HUDEP-2 (cell line): ENCODE data around the gene ADGRD1.

Source experiments
- DNase-seq, 76 experiments: peaks; one replicate each; lab custom pipeline; 2025; ENCODE audit not compliant: unreplicated experiment in 76 of 76; lab: John Stamatoyannopoulos, UW

Gene ADGRD1

GRCh38 chr12:131038159-131038558 lies 84.5 kb downstream of the ADGRD1 start:
- DNase-seq: no peak

DNA sequence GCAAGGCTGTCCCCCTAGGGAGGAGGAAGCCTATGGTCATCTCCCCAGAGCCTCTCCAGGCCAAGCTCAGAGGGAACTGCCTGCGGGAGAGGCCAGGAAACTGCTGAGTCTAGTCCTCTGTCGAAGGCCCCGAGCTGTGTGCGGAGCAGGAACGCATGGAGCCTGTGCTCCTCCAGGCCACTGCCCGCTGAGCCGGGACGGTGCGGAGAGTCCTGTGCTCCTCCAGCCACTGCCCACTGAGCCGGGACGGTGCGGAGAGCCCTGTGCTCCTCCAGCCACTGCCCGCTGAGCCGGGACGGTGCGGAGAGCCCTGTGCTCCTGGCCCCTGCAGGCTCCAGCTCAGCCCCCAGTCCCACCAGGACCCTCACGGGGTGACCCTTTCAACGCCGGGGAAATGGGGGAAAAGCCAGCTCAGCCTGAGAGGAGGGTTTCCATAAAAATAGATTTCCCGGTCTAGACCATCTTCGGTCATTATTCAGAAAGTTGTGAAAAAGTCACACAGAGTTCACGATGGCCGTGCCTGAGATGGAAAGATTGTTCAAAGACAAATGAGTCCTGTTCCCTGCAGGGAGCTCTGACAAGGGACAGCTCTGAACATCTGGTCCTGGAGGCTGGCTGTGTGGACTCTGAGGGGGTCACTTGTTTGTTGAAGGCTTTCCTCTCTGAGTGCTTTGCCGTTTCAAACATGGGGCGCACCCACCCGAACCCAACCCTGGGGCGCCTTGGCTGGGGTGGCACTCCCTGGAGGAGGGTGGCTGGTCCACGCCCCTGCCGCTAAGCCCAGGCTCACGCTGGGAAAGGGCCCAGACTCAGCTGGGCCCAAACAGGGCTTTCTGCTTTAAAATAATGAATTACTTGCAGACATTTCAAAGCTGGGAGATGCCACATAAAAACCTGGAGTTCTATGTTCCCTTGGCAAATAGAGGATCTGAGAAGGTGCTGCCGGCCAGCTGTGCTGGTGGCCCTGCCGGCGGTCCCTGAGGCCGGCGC lies 85.5 kb downstream of the ADGRD1 start:
- no peak for DNase-seq

GRCh38 chr12:131040491-131040890 lies 86.8 kb downstream of the ADGRD1 start:
- DNase-seq: no peak

DNA sequence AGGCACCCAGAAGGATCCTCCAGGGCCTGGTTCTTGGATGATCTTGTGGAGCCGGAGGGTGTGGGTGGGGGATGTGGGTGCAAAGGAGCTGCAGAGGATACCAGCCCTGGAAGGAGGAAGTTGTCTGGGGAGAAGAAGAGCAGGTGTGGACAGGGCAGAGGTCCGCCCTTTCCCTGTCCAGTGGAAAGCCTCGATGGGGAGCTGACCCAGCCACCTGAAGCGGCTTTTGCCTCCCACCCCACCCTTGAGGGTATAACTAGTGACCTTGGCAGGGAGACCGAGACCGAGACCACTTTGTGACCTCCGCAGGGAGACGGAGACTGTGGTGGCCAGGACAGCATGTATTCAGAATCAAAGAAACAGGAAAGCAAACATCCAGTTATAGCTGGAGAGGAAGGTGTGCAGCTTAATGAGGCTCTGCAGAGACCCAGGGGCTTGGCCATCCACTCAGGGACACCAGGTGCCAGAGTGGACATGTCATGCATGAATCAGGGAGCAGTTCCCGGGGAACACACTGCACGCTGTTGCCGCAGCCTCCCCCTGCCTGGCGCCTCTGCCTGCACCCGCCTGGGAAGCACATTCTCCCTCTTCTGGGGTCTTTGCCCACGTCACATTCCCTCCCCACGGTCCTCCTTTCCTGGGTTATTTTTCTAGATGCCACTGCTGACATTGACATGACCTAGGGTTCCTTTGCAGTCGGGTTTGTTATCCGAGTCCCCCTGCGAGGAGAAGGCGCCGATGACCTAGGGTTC lies 87.7 kb downstream of the ADGRD1 start:
- no peak for DNase-seq

DNA sequence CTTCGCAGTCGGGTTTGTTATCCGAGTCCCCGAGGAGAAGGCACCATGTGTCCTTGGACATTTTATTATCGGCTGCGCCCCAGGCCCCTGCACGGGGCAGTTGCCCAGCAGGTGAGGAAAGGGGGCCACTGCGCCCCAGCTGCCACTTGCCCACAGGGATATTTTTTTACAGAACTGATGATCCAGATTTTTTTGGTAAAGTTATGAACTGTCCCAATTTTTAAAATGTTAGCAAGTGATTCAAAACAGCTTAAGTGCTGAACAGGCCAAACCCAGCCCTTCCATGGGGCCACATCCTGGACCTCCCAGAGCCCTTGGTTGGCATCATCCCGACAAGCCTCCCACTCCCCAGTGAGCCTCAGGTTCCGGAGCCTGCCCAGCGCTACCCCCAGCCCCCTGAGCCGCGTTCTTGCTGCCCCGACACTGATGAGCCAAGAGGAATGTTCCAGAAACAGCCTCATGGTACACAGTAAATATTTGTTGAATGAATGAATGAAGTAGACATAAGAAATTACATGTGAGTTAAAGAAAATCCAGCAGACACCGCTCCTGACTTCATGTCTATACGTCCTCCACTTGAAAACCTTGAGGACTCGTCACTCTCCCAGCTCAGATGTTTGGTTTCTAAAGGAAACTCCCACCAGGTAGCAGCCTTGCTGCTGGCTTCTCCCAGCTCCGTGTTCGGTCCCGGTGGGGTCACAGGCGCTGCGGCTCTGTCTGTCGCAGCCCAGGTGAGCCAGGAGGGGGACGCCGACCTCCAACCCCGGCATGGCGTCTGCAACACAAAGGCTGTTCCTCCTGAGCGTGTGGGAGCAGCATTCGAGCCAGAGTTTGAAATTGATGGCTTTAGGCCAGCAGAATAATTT lies 88.5 kb downstream of the ADGRD1 start:
- no peak for DNase-seq

DNA sequence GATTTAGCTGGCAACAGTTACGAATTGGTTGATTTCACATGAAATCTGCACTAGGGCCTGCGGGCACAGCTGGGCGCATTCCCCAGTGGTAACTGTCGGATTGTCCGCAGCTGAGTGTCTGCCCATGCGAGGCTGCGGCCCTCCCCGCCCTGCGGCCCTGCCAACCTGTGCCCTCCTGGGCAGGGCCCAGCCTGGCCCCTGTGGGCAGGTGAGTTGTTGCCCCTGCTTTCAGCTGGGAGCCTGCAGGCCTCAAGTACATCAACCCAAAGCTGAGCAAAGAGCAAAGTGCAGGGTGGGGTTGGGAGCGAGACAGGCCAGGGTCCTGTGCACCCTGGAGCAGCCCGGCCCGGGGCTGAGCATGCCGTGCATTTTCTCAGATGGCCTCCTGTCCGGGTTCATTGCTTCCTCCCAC lies 89.1 kb downstream of the ADGRD1 start:
- DNase-seq: no peak

DNA sequence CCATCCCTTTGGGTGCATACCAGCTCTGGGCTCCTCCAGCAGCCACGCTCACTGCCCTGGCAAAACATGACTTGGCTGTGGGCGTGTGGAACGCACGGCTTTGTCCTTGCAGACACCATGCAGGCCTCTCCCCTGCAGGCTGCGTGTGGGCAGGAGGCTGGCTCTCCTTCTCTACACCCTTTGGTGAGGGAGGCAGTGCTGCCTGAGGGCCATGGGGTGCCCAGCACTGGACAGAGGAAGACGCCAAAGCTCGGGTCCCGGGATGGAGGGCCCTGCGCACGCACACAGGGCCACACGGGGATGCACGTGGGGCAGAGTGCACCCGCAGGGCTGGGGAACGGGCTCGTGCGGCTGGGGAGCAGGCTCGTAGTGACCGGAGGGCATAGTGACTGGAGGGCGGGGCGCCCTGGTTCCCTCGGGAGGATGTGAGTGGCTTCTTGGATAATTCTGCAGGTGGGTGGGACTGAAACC lies 89.7 kb downstream of the ADGRD1 start:
- DNase-seq: no peak

- DNase-seq: no peak
Measured at GRCh38 chr12:131044136-131044535, 90.4 kb downstream of the ADGRD1 start.

DNA sequence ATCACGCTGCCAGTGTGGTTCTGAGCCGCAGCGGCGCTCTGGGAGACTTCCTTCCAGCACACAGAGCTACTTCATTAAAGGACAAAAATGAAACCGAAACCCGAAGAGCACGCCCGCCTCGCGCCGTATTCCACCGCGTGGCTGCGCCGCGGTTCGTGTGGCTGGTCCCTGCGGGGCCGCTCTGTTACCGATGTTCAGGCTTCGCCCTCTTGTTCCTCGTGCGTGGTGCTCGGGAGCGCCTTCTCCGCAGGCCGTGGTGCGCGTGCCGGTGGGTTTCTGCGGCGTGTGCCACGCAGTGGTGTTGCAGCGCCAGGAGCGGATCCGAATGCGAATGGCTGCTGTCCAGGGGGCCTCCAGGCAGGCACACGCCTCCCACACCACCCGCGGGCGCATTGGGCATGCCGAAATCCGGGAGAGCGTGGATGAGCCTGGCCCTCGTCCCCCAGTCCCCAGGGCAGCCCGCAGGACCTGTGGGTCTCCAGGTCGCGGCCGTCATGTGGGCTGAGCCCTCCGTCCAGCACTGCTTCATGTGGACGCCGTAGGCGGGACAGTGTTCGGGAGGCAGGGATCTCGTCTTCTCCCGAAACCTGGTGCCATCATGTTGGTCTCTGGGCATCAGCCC lies 91.2 kb downstream of the ADGRD1 start:
- DNase-seq: no peak

DNA sequence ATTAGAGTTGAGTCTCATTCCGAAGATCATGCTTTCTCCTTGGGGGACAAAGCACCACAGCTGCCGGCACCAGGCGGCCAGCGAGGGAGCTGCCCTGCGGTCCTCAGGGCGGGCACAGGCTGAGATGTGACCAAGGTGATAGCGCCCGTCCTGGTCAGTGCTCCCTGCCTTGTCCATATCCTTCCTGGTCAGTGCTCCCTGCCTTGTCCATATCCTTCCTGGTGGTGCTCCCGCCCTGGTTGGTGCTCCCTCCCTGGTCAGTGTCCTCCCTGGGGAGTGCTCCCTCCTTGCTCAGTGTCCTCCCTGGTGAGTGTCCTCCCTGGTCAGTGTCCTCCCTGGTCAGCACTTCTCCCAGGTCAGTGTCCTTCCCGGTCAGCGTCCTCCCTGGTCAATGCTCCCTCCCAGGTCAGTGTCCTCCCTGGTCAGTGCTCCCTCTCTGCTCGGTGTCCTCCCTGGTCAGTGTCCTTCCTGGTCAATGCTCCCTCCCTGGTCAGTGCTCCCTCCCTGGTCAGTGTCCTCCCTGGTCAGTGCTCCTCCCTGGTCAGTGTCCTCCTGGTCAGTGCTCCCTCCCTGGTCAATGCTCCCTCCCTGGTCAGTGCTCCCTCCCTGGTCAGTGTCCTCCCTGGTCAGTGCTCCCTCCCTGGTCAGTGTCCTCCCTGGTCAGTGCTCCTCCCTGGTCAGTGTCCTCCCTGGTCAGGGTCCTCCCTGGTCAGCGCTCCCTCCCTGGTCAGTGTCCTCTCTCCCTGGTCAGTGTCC lies 92.2 kb downstream of the ADGRD1 start:
- DNase-seq: no peak

GRCh38 chr12:131046813-131047788 lies 93.4 kb downstream of the ADGRD1 start:
- DNase-seq: no peak

- DNase-seq: no peak
Measured at GRCh38 chr12:131047789-131048610, 94.3 kb downstream of the ADGRD1 start.

DNA sequence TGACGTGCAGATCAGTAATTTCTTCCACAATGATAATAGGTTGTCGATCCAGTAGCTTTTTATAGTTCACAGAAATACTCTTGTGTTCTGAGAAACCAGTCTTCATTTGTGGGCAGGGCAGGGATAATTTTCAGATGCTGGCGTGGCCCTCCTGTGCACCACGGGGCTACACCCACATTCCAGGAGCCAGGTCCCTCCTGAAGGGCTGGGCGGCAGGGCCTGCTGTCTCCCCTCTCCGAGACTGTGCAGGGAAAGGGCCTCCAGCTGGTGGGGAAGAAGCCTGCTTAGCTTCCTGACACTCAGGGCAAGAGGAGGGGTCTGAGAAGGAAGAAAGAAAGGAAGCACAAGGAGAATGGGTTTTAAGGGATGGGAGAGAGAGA lies 94.9 kb downstream of the ADGRD1 start:
- no peak for DNase-seq

DNA sequence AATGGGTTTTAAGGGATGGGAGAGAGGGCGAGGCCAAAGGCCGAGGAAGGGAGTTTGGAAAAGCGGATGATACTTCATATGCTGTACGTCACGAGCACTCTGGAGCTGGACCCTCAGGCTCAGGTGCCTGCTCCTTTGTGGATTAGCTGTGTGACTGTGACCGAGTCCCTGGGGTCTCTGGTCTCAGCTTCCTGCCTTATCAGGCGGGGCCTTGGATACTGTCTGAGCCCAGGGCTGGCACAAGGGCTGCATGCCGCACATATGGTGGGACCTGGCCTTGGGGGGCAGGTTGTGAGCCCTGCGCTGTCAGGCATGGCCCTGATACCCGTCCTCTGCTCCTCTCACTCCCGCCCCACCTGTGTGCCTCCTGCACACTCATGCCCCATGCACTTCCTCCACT lies 95.3 kb downstream of the ADGRD1 start:
- no peak for DNase-seq

DNA sequence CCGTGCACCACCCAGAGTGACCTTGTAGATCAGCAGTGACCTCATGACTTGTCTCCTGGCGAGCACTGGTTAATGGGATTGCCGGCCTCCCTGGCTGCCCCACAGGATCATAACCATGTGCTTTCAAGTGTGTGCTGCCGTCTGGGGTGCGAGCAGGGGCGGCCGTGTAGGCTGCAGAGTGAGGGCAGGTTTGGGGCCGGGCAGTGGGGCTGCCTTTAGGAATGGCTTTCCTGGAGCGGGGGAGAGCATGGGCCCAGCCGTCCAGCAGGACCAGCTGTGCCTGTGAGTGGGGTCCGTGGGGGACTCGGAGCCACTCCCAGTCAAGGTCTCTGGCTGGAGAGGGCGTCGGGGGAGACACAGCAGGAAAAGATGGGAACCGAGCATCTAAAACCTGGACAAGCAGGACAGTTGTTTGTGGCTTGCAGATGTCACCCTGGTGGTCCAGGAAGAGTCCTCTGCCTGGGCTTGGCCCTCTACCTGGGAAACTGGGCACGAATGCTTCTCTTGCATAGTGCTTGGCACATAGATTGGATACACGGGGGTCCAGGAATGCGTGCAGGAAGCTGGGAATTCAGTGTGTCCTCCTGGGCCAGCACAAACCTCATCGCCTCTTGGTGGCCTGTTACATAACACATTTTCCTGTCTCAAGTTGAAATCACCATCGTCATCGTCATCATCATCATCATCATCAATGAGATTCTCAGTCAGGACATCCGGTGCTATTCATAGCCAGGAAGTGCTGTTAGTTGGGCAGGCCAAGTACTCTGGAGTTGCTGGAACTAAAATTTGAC lies 96.0 kb downstream of the ADGRD1 start:
- no peak for DNase-seq

- DNase-seq: no peak
Measured at GRCh38 chr12:131050463-131051154, 96.9 kb downstream of the ADGRD1 start.
